Immature natural killer cell (primary cell): Measurements from ENCODE around the gene VCPKMT. TPM values are rescaled to one million over a fixed set of nuclear protein-coding genes. Genes with fewer than 3 reads are reported as not detected.

Experiments used
- polyA plus RNA-seq, 3 donors: library from polyadenylated mRNA; unstranded; fragments of 300-500 nt; fragmentation: Illumina TruSeq; gene quantifications; one replicate each; pipeline ENCODE4 v1.2.3, GENCODE V29; 2021

VCPKMT gene
- polyA plus RNA-seq, 3 donors from 2014 or later: 7.8 to 19.2 (median 14.4) TPM

Other genes starting within 250 kb of the VCPKMT start
- gene ARF6, start 223.5 kb downstream of the VCPKMT start, polyA plus RNA-seq: 100 to 1,000 TPM; 163 to 242 (median 169) TPM
- 10 to 100 TPM; 13.8 to 15.5 (median 14.3) TPM for gene SOS2, start 115.0 kb upstream of the VCPKMT start, polyA plus RNA-seq
- gene L2HGDH, start 195.7 kb upstream of the VCPKMT start, polyA plus RNA-seq: 1 to 10 TPM; 2.4 to 6.4 (median 3.5) TPM
- gene DMAC2L, start 195.8 kb upstream of the VCPKMT start, polyA plus RNA-seq: 10 to 100 TPM; 13.6 to 20.9 (median 20.0) TPM